Measurements from ENCODE around the gene MEGF6. TPM values are rescaled to one million over a fixed set of nuclear protein-coding genes. Genes with fewer than 3 reads are reported as not detected.
A peak's percentile ranks its signal among the peaks of the same experiment; 100 is the strongest.

MEGF6 gene
- total RNA-seq, 6 experiments from 2014 or later: 2.2 to 9.6 (median 4.4) TPM

DNA sequence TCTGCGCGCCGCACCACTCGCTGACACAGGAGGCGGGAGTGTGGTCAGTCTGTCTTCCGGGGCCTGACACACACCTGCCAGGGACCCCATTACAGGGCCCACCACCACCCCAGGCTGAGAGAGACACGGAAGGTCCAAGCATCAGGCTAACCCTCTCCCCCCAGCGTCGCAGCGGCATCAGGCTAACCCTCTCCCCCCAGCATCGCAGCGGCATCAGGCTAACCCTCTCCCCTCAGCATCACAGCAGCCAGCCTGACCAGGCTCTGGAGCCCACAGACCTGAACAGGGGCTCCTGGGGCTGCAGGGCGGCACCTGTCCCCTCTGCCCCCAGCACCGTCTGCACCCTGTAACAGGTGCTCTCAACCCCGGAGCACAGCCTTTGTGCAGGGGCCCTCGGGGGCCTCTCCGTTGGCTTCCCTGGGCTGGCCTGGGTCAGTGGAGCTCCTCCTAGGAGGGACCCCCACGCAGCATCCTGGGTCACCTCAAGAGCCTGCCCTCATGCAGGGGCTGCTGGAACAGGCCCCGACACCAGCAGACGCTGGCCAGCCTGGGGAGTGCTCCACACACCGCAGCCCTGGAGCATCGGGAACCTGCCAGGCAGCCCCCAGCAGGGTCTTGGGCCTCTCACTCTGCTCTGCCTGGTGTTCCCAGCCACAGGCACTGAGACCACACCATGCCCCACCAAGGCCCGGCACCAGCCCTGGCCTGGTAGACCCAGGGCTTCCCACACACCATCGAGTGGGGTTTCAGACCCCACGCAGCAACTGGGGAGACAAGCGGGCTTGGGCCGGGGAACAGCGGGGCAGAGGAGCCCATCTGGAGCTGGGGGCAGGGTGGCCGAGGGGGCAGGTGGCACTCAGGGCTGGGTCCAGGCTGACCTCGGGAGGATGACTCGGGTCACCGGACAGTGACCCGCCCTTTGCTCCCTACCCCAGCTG lies 67.0 kb downstream of the MEGF6 start:
- Histone ChIP-seq H3K4me1 (no peaks in the 10 kb centered on the region), H3K27ac (no peak overlapping the region), H3K4me3 (no peak overlapping the region), H3K27me3 (no peaks in the 10 kb centered on the region), H3K36me3 (no peaks in the 10 kb centered on the region), H3K9me3 (no peaks in the 10 kb centered on the region)
- DNase-seq (no peak), ATAC-seq (no peak)
- WGBS (ENCODE audit: insufficient coverage, low coverage, low lambda C conversion rate, missing lambda C conversion rate): 64% methylated on average over 5 of the region's 33 CpGs
- TF ChIP-seq POLR2A (IDR thresholded peaks at IDR 0.05): no peak
- TF ChIP-seq, protein P1, sequence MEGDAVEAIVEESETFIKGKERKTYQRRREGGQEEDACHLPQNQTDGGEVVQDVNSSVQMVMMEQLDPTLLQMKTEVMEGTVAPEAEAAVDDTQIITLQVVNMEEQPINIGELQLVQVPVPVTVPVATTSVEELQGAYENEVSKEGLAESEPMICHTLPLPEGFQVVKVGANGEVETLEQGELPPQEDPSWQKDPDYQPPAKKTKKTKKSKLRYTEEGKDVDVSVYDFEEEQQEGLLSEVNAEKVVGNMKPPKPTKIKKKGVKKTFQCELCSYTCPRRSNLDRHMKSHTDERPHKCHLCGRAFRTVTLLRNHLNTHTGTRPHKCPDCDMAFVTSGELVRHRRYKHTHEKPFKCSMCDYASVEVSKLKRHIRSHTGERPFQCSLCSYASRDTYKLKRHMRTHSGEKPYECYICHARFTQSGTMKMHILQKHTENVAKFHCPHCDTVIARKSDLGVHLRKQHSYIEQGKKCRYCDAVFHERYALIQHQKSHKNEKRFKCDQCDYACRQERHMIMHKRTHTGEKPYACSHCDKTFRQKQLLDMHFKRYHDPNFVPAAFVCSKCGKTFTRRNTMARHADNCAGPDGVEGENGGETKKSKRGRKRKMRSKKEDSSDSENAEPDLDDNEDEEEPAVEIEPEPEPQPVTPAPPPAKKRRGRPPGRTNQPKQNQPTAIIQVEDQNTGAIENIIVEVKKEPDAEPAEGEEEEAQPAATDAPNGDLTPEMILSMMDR (IDR thresholded peaks at IDR 0.05): no peak
- intact Hi-C loops (cut with DNase I): no loop called here

DNA sequence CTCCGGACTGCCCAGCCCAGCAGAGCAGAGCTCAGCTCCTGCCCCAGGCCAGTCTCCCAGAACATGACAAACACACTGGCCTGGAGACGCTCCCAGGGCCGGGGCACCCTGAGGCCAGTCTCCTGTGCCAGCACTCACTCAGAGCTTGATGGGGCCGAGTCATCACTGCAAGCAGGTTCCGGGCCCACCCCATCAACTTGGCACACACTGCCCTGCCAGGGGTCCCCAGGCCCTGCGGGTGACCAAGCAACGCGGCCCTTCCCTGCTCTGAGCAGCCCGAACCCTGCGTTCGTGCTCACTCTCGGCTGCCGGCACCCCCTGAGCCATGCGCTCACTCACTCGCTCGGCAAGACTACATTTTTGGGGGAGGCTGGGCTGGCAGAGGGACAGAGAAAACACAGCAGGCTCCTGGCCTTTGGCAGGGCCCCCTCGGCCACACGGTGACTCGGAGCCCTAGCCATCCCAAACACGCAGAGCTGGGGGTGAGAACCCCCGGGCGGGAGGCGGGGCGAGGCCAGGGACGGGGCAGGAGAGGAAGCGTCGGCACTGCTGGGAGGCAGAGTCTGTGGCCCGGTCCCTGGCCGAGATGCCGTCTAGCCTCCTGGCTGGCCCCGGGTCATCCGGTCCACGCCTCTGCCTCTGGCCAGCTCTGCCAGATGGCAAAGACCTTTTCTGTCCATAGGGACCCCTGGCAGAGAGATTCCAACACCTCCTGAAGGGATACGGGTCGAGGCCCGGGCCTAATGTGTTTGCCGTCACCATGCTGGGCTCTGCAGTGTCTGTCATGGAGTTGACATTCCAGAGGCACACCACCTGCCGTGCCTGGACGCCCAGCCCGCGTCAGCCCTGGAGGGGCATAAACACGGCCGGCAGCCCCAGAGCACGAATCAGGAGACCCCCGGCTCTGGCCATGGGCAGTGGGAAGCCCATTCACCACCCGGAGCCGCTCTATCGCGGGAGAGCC lies 68.0 kb downstream of the MEGF6 start:
- H3K9me3 ChIP-seq: no peaks in the 10 kb centered on the region
- H3K36me3 ChIP-seq: no peaks in the 10 kb centered on the region
- H3K27me3 ChIP-seq: no peaks in the 10 kb centered on the region
- H3K27ac ChIP-seq: peak overlapping the region in 1 of 3 donors; percentile 33
- TF ChIP-seq, protein P1 (IDR thresholded peaks at IDR 0.05): no peak
- TF ChIP-seq POLR2A (IDR thresholded peaks at IDR 0.05): no peak
- H3K4me1 ChIP-seq: no peaks in the 10 kb centered on the region
- DNase-seq (no peak), ATAC-seq (peak in 2 of 4 donors; percentile 16 to 25)
- intact Hi-C loops (cut with DNase I): no loop called here
- no peak overlapping the region for H3K4me3 ChIP-seq
- 69% methylated on average over 5 of the region's 49 CpGs for WGBS (ENCODE audit: insufficient coverage, low coverage, low lambda C conversion rate, missing lambda C conversion rate)

DNA sequence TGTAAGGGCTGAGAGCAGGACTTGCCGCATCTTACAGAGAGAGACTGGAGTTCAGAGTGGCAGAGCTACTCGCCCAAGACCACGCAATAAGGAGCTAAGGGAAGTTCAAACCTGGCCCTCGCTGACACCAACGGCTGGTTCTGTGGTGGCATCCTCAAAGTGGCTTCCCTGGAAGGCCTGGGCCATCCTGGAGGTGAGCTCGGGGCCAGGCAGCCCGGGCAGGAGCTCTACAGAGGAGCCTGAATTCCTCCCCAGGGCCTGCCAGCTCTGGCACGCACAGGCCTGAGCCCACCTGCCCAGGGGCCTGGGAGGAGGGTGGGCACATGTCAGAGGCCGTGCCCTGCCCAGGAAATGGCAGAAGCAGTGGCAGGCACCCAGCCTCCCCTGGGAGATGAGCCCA lies 68.6 kb downstream of the MEGF6 start:
- TF ChIP-seq, protein P1 (IDR thresholded peaks at IDR 0.05): no peak
- ATAC-seq (no peak), DNase-seq (no peak)
- H3K9me3 ChIP-seq: no peaks in the 10 kb centered on the region
- H3K27me3 ChIP-seq: no peaks in the 10 kb centered on the region
- H3K4me1 ChIP-seq: no peaks in the 10 kb centered on the region
- peak overlapping the region in 1 of 3 donors; percentile 33 for H3K27ac ChIP-seq
- intact Hi-C loops (cut with DNase I): no loop called here
- no peaks in the 10 kb centered on the region for H3K36me3 ChIP-seq
- 72% methylated on average over 3 of the region's 9 CpGs for WGBS (ENCODE audit: insufficient coverage, low coverage, low lambda C conversion rate, missing lambda C conversion rate)
- H3K4me3 ChIP-seq: no peak overlapping the region

DNA sequence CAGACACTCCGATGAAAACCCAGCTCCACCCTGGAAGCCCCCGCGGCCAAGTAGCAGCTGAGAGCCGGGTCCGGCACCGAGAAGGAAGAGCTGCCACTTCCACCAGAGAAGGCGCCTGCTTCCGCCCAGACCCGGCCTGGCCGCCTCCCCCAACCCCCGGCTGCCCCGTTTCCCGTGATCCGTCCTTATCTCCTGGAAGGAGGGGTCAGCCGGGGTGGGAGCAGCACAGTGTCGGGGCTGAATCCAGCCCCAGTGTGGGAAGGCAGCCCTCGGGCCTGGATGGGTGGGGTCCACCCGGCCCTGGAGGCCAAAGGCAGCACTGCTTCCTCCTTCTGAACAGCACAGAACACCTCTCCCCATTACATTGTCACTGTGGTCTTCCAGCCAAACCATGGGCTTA lies 69.4 kb downstream of the MEGF6 start:
- TF ChIP-seq POLR2A (IDR thresholded peaks at IDR 0.05): no peak
- TF ChIP-seq, protein P1 (IDR thresholded peaks at IDR 0.05): no peak
- WGBS (ENCODE audit: insufficient coverage, low coverage, low lambda C conversion rate, missing lambda C conversion rate): no CpG with 5 or more reads among the region's 18 CpGs
- H3K36me3 ChIP-seq: no peaks in the 10 kb centered on the region
- no peaks in the 10 kb centered on the region for H3K27me3 ChIP-seq
- DNase-seq (no peak), ATAC-seq (peak; percentile 18 to 53 (median 28))
- no peak overlapping the region for H3K4me3 ChIP-seq
- H3K27ac ChIP-seq: peak overlapping the region in 1 of 3 donors; percentile 33
- H3K4me1 ChIP-seq: no peaks in the 10 kb centered on the region
- H3K9me3 ChIP-seq: no peaks in the 10 kb centered on the region
- intact Hi-C loops (cut with DNase I): no loop called here

All from right lobe of liver (tissue), 6 donors.